Vagina (tissue), 2 donors: ENCODE results near the gene PDGFRA.
A peak's percentile ranks its signal among the peaks of the same experiment; 100 is the strongest.

ENCODE experiments used
- CTCF ChIP-seq, 3 experiments: fragments of 450-650 bp in 2 of 3; fragments of 200-600 bp in 1 of 3; sonication (generic) in 1 of 3; IDR thresholded peaks; one replicate each; pipeline ENCODE4 v1.5.1; 2017 to 2019; ENCODE audit warnings: antibody characterized with exemption in 3 of 3, mild to moderate bottlenecking in 2 of 3, moderate library complexity in 2 of 3
- POLR2A ChIP-seq, 2 donors: fragments of 450-650 bp; IDR thresholded peaks; one replicate each; pipeline ENCODE4 v1.6.1; 2017; ENCODE audit warnings: antibody characterized with exemption in 2 of 2, mild to moderate bottlenecking in 2 of 2, moderate library complexity in 2 of 2
- POLR2AphosphoS5 ChIP-seq, 2 donors: sonication (generic); formaldehyde crosslinking; IDR thresholded peaks; one replicate each; pipeline ENCODE4 v1.9.0; 2017; ENCODE audit warnings: antibody characterized with exemption in 2 of 2, mild to moderate bottlenecking in 2 of 2, low read depth in 1 of 2; ENCODE audit not compliant: insufficient read depth in 1 of 2

GRCh38 chr4:54322818-54323417 lies 93.8 kb downstream of the PDGFRA start:
- TF ChIP-seq CTCF (IDR thresholded peaks at IDR 0.05) (peak in 1 of 3 experiments; percentile 56), POLR2A (IDR thresholded peaks at IDR 0.05) (no peak), POLR2AphosphoS5 (IDR thresholded peaks at IDR 0.05; ENCODE audit: insufficient read depth in 1 of 2, low read depth in 1 of 2) (no peak)
